ENCODE results near the gene F13A1. TPM values are rescaled to one million over a fixed set of nuclear protein-coding genes. Genes with fewer than 3 reads are reported as not detected.

Gene F13A1
- total and polyA plus RNA-seq, 4 donors = 8.7 to 47.7 (median 26.5) TPM

- 93% methylated on average over 3 of the region's 7 CpGs for WGBS (ENCODE audit: insufficient coverage)
- Histone ChIP-seq H3K4me1 (ENCODE audit: control insufficient read depth, insufficient read depth, low read length) (no peaks in the 10 kb centered on the region), H3K9me3 (ENCODE audit: control insufficient read depth, insufficient read depth, low read length) (no peaks in the 10 kb centered on the region), H3K27me3 (ENCODE audit: control insufficient read depth, insufficient read depth, low read length) (no peaks in the 10 kb centered on the region), H3K36me3 (ENCODE audit: control insufficient read depth, insufficient read depth, low read length) (no peaks in the 10 kb centered on the region), H3K4me3 (ENCODE audit: low read depth, low read length) (no peak overlapping the region), H3K27ac (ENCODE audit: low read depth, low read length) (no peak overlapping the region)
- DNase-seq (ENCODE audit: low read depth in 4 of 6, low spot score in 6 of 6) = no peak
Measured at GRCh38 chr6:6148192-6148815, 172.2 kb downstream of the F13A1 start.

DNA sequence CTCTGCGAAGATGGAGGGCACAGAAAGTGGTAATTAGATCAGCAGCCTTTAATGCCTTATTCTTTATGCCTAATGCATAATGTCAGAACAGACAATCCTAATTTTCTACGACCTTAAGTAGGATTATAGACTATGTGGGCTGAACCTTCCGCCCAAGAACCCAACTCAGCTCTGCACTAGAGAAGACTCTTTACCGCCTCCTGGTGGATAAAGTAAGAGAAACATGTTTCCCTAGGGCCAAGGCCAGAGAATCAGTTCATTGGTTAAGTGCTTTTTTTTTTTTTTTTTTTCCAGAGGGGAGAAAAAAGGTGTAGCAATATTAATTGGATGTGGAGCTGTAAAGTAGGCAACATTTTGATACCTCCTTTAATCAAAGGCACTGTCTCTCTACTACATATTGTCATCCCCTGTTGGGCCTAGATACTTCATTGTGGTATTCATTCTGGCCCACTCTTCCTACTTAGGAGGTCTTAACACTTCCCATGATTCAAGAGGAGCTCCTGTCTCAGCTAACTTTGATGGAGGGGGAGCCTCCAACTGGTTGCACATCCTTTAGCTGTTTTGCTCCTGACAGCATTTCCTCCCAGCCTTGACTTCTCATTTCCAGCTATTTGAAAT, 188.9 kb downstream of the F13A1 start:
- no peaks in the 10 kb centered on the region for H3K27me3 ChIP-seq (ENCODE audit: control insufficient read depth, insufficient read depth, low read length)
- WGBS (ENCODE audit: insufficient coverage) = 80% methylated on average over 1 of the region's 4 CpGs
- no peak overlapping the region for H3K4me3 ChIP-seq (ENCODE audit: low read depth, low read length)
- no peak overlapping the region for H3K27ac ChIP-seq (ENCODE audit: low read depth, low read length)
- DNase-seq (ENCODE audit: low read depth in 4 of 6, low spot score in 6 of 6) = no peak
- no peaks in the 10 kb centered on the region for H3K36me3 ChIP-seq (ENCODE audit: control insufficient read depth, insufficient read depth, low read length)
- H3K9me3 ChIP-seq (ENCODE audit: control insufficient read depth, insufficient read depth, low read length) = no peaks in the 10 kb centered on the region
- H3K4me1 ChIP-seq (ENCODE audit: control insufficient read depth, insufficient read depth, low read length) = no peaks in the 10 kb centered on the region

DNA sequence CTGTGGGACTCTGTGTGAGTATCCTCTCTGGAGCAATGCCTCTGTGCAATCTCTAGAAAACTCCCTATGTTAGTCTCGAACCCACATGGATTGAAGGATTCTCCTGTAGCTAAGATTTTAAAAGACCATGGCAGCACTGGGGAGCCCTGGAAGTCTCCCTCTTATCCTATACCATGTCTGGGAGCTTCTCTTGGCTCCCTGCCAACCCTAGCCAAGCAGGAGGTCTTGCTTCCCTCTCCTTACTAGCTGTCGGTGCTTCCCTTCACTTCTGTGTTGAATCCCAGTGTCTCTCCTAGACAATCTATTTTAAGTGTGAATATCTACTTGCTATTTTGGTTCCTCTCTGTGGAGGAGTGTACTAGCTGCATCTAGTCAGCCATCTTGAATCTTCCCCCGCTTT, 195.0 kb downstream of the F13A1 start:
- Histone ChIP-seq H3K9me3 (ENCODE audit: control insufficient read depth, insufficient read depth, low read length) (no peaks in the 10 kb centered on the region), H3K27me3 (ENCODE audit: control insufficient read depth, insufficient read depth, low read length) (no peaks in the 10 kb centered on the region), H3K27ac (ENCODE audit: low read depth, low read length) (no peak overlapping the region), H3K36me3 (ENCODE audit: control insufficient read depth, insufficient read depth, low read length) (no peaks in the 10 kb centered on the region), H3K4me3 (ENCODE audit: low read depth, low read length) (no peak overlapping the region), H3K4me1 (ENCODE audit: control insufficient read depth, insufficient read depth, low read length) (no peaks in the 10 kb centered on the region)
- WGBS (ENCODE audit: insufficient coverage) = 100% methylated on average over 1 of the region's 3 CpGs
- peak in 1 of 6 donors; percentile 4 for DNase-seq (ENCODE audit: low read depth in 4 of 6, low spot score in 6 of 6)

DNA sequence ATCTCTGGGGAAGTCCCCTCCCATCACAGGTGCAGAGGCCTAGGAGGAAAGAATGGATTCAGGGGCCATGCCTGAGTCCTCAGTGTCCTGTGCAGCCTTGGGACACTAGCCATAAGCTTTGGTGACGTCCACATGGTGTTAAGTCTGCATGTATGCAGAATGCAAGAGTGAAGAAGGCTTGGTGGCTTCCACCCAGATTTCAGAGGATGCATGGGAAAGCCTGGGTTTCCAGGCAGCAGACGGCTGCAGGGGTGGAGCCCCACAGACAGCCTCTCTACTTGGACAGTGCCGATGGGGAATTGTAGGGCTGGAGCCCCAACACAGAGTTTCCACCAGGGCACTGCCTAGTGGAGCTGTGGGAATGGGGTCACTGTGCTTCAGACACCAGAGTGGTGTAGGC, 196.7 kb downstream of the F13A1 start:
- WGBS (ENCODE audit: insufficient coverage) = 44% methylated on average over 2 of the region's 3 CpGs
- H3K27me3 ChIP-seq (ENCODE audit: control insufficient read depth, insufficient read depth, low read length) = no peaks in the 10 kb centered on the region
- DNase-seq (ENCODE audit: low read depth in 4 of 6, low spot score in 6 of 6) = no peak
- no peaks in the 10 kb centered on the region for H3K36me3 ChIP-seq (ENCODE audit: control insufficient read depth, insufficient read depth, low read length)
- no peak overlapping the region for H3K27ac ChIP-seq (ENCODE audit: low read depth, low read length)
- H3K9me3 ChIP-seq (ENCODE audit: control insufficient read depth, insufficient read depth, low read length) = no peaks in the 10 kb centered on the region
- H3K4me3 ChIP-seq (ENCODE audit: low read depth, low read length) = no peak overlapping the region
- no peaks in the 10 kb centered on the region for H3K4me1 ChIP-seq (ENCODE audit: control insufficient read depth, insufficient read depth, low read length)

DNA sequence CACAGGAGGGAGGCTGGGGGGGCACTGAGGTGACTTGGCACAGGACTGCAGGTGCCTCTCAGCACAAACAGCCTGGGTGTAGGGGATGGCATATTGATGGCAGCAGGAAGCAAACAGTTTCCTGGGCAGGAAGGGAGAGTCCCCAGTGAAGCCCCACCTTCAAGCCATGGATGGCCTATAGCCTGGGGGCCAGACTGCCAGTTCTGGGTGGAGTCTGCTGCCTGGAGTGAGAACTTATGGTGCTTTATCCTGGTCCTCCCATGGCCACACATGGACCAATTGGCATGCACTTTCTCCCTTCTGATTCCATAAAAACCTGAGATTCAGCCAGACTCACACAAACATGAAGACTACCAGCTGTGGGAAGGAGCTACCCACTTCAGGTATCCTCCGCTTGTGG, 198.5 kb downstream of the F13A1 start:
- 94% methylated on average over 1 of the region's 1 CpG for WGBS (ENCODE audit: insufficient coverage)
- no peak overlapping the region for H3K27ac ChIP-seq (ENCODE audit: low read depth, low read length)
- H3K27me3 ChIP-seq (ENCODE audit: control insufficient read depth, insufficient read depth, low read length) = no peaks in the 10 kb centered on the region
- no peaks in the 10 kb centered on the region for H3K36me3 ChIP-seq (ENCODE audit: control insufficient read depth, insufficient read depth, low read length)
- no peaks in the 10 kb centered on the region for H3K9me3 ChIP-seq (ENCODE audit: control insufficient read depth, insufficient read depth, low read length)
- no peaks in the 10 kb centered on the region for H3K4me1 ChIP-seq (ENCODE audit: control insufficient read depth, insufficient read depth, low read length)
- H3K4me3 ChIP-seq (ENCODE audit: low read depth, low read length) = no peak overlapping the region
- no peak for DNase-seq (ENCODE audit: low read depth in 4 of 6, low spot score in 6 of 6)

DNA sequence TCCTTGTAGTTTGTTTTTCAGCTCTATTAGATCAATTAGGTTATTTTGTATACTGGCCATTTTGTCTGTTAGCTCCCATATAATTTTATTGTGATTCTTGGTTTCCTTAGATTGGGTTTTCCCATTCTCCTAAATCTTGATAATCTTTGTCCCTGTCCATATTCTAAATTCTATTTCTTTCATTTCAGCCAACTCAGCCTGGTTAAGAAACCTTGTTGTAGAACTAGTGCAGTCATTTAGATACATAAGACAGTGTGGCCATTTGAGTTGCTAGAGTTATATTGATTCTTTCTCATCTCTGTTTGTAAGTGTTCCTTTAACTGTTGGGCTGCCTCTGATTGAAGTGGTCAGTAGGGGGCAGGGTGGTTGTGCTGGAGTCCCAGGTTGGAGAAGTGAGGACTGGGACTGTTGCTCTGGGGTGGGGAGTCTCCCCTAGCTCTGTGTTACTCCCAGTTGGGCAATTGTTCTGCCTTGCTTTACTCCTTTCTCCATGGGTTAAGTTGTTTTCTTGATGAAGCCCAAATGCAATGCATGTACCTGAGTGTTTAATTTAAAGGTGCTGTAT, 214.9 kb downstream of the F13A1 start:
- Histone ChIP-seq H3K36me3 (ENCODE audit: control insufficient read depth, insufficient read depth, low read length) (no peaks in the 10 kb centered on the region), H3K27ac (ENCODE audit: low read depth, low read length) (no peak overlapping the region), H3K27me3 (ENCODE audit: control insufficient read depth, insufficient read depth, low read length) (no peaks in the 10 kb centered on the region), H3K4me3 (ENCODE audit: low read depth, low read length) (no peak overlapping the region), H3K4me1 (ENCODE audit: control insufficient read depth, insufficient read depth, low read length) (no peaks in the 10 kb centered on the region), H3K9me3 (ENCODE audit: control insufficient read depth, insufficient read depth, low read length) (no peaks in the 10 kb centered on the region)
- DNase-seq (ENCODE audit: low read depth in 4 of 6, low spot score in 6 of 6) = no peak

Small RNA genes within 50 kb of the gene (small RNA-seq; reads per million reads assigned to genes)
- gene MIR7853 (ENCODE audit: low replicate concordance) = 1.5 reads per million, percentile 86 among the genes with 10 or more reads in this experiment

All from spinal cord (tissue), 10 donors.